Karpas-422 (cell line): ENCODE results near the gene NOTCH4. TPM values are rescaled to one million over a fixed set of nuclear protein-coding genes. Genes with fewer than 3 reads are reported as not detected.
"Not testable (repeated sequence)": the region's sequence is repeated elsewhere in the genome, so short reads cannot be mapped to it uniquely, and the experiment has no call there.

Experiments used
- DNase-seq: peaks from one replicate; pipeline ENCODE4 v3.0.0-alpha.2; 2015
- H2AFZ ChIP-seq: fragments of 200-600 bp; sonication (generic); 2 replicates; pipeline ENCODE4 v1.6.1; 2014; ENCODE audit warnings: antibody characterized with exemption, low read length, mixed read lengths
- H3K27ac ChIP-seq: fragments of 200-600 bp; sonication (generic); 2 replicates; pipeline ENCODE4 v1.5.1; 2014; ENCODE audit warnings: mild to moderate bottlenecking, low read length, moderate library complexity
- H3K27me3 ChIP-seq: fragments of 200-600 bp; sonication (generic); 2 replicates; pipeline ENCODE4 v1.6.1; 2014; ENCODE audit warnings: low read length, mixed read lengths
- H3K36me3 ChIP-seq: fragments of 200-600 bp; sonication (generic); 2 replicates; pipeline ENCODE4 v1.6.1; 2014; ENCODE audit warnings: low read length, mixed read lengths; ENCODE audit not compliant: insufficient read depth
- H3K4me1 ChIP-seq: fragments of 200-600 bp; sonication (generic); 2 replicates; pipeline ENCODE4 v1.6.1; 2014; ENCODE audit warnings: mild to moderate bottlenecking, low read length, mixed read lengths
- H3K4me2 ChIP-seq: fragments of 200-600 bp; sonication (generic); 2 replicates; pipeline ENCODE4 v1.6.1; 2014; ENCODE audit warnings: low read length, low read depth, mild to moderate bottlenecking; ENCODE audit not compliant: poor library complexity, severe bottlenecking
- H3K4me3 ChIP-seq: fragments of 200-600 bp; sonication (generic); 2 replicates; pipeline ENCODE4 v1.5.1; 2014; ENCODE audit warnings: mild to moderate bottlenecking, antibody characterized with exemption, low read length, mixed read lengths
- H3K79me2 ChIP-seq: fragments of 200-600 bp; sonication (generic); 2 replicates; pipeline ENCODE4 v1.6.1; 2014; ENCODE audit warnings: mild to moderate bottlenecking, low read length, mixed read lengths
- H3K9ac ChIP-seq: fragments of 200-600 bp; sonication (generic); 2 replicates; pipeline ENCODE4 v1.6.0; 2014; ENCODE audit warnings: low read length
- H3K9me2 ChIP-seq: fragments of 200-600 bp; sonication (generic), shearing (Covaris generic); replicated peaks from 2 replicates; pipeline ENCODE4 v1.6.0; 2014; ENCODE audit warnings: mild to moderate bottlenecking, low read length, moderate library complexity; ENCODE audit not compliant: insufficient read depth
- H3K9me3 ChIP-seq: fragments of 300-700, 200-600 bp; sonication (generic); 2 replicates; pipeline ENCODE4 v1.6.1; 2014; ENCODE audit warnings: low read length, mixed read lengths
- H4K20me1 ChIP-seq: fragments of 200-600 bp; sonication (generic); 2 replicates; pipeline ENCODE4 v1.6.1; 2014; ENCODE audit warnings: mild to moderate bottlenecking, antibody characterized with exemption, low read length, low read depth; ENCODE audit not compliant: insufficient read depth
- total RNA-seq: library from RNA; depleted of rRNA; stranded (reverse); fragments of >200 nt; shearing (Covaris generic); gene quantifications from 2 replicates; pipeline ENCODE4 v1.2.3, GENCODE V29; 2014; ENCODE audit warnings: low replicate concordance; rRNA removed

Gene NOTCH4
- total RNA-seq: 1.5 and 5.2 TPM in 2 replicates

- Histone ChIP-seq H3K79me2 (no peaks in the 10 kb centered on the region), H3K9me2 (no peaks in the 10 kb centered on the region), H3K27me3 (no peaks in the 10 kb centered on the region), H2AFZ (no peak within 1 kb of the TSS), H4K20me1 (no peaks in the 10 kb centered on the region), H3K4me3 (no peak within 1 kb of the TSS), H3K36me3 (no peaks in the 10 kb centered on the region), H3K9me3 (no peaks in the 10 kb centered on the region), H3K27ac (peak within 1 kb of the TSS; percentile 28; the same call in 1 of the 2 replicates), H3K9ac (no peak within 1 kb of the TSS), H3K4me1 (peaks cover 55% of the 10 kb centered on the region), H3K4me2 (no peak within 1 kb of the TSS)
- DNase-seq: peak; percentile 35
Observed at GRCh38 chr6:32223258-32224235, at the start of gene NOTCH4. NOTCH4 (minus strand) TSS chr6:32224067; CDS start chr6:32223928, 139 bp downstream.

DNA sequence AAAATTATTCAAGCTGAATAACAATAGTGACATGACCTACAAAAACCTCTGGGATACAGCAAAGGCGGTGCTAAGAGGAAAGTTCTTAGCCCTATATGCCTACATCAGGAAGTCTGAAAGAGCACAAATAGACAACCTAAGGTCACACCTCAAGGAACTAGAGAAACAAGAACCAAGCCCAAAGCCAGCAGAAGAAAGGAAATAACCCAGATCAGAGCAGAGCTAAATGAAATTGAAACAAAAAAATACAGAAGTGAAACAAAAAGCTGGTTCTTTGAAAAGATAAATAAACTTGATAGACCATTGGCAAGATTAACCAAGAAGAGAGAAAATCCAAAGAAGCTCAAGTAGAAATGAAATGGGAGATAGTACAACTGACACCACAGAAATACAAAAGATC, 47.6 kb upstream of the NOTCH4 start:
- Histone ChIP-seq H3K4me2 (peak overlapping the region; percentile 21), H3K27ac (no peak overlapping the region), H3K4me3 (no peak overlapping the region), H2AFZ (no peak overlapping the region), H3K27me3 (no peaks in the 10 kb centered on the region), H4K20me1 (no peaks in the 10 kb centered on the region), H3K9me2 (no peaks in the 10 kb centered on the region), H3K9me3 (no peaks in the 10 kb centered on the region), H3K4me1 (peaks cover 25% of the 10 kb centered on the region), H3K9ac (no peak overlapping the region), H3K36me3 (no peaks in the 10 kb centered on the region), H3K79me2 (no peaks in the 10 kb centered on the region)
- peak; percentile 69 for DNase-seq

DNA sequence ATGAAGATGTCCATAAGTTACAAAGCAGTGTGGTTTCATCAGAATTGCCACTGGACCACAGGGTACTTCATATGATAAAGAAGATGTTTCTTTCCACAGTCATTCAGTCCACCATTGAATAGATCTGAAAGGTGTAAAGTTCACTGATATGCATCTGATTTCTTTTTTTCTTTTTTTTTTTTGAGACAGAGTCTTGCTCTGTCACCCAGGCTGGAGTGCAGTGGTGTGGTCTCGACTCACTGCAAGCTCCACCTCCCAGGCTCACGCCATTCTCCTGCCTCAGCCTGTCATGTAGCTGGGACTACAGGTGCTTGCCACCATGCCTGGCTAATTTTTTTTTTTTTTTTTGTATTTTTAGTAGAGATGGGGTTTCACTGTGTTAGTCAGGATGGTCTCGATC, 44.6 kb upstream of the NOTCH4 start:
- DNase-seq, H2AFZ ChIP-seq, H3K79me2 ChIP-seq, H3K27ac ChIP-seq, H3K9ac ChIP-seq, H3K4me2 ChIP-seq, H3K27me3 ChIP-seq, H3K9me3 ChIP-seq, H3K36me3 ChIP-seq, H3K9me2 ChIP-seq, H3K4me3 ChIP-seq, H4K20me1 ChIP-seq: not testable (repeated sequence)
- H3K4me1 ChIP-seq: peaks cover 25% of the 10 kb centered on the region

DNA sequence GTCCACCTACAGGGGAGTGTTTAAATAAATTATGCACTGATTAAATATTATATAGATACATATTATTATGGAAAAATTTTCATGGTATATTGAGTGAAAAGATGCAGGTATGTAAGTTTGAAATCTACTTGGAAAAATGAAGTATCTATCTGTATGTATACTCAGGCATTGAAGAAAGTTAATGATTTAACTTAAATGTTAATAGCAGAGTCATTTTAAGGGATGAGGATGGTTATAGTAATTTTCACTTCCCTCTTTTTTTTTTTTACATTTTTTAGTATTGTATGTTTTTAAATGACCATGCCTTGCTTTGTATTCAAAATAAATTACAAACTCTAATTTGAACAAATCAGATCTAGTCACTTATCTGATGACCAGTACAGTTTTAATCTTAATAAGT, 43.2 kb upstream of the NOTCH4 start:
- H3K4me1 ChIP-seq: peaks cover 25% of the 10 kb centered on the region
- no peaks in the 10 kb centered on the region for H3K36me3 ChIP-seq
- DNase-seq: no peak
- no peaks in the 10 kb centered on the region for H3K9me3 ChIP-seq
- no peaks in the 10 kb centered on the region for H3K9me2 ChIP-seq
- H3K9ac ChIP-seq: no peak overlapping the region
- peak overlapping the region; percentile 6; the same call in 1 of the 2 replicates for H3K27ac ChIP-seq
- H4K20me1 ChIP-seq: no peaks in the 10 kb centered on the region
- H3K79me2 ChIP-seq: no peaks in the 10 kb centered on the region
- H3K27me3 ChIP-seq: no peaks in the 10 kb centered on the region
- no peak overlapping the region for H3K4me3 ChIP-seq
- no peak overlapping the region for H2AFZ ChIP-seq
- H3K4me2 ChIP-seq: peak overlapping the region; percentile 11

DNA sequence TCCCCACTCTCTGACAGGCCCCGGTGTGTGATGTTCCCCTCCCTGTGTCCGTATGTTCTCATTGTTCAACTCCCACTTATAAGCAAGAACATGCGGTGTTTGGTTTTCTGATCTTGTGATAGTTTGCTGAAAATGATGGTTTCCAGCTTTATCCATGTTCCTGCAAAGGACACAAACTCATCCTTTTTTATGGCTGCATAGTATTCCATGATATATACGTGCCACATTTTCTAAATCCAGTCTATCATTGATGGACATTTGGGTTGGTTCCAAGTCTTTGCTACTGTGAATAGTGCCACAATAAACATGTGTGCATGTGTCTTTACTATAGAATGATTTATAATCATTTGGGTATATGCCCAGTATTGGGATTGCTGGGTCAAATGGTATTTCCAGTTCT, 33.4 kb upstream of the NOTCH4 start:
- not testable (repeated sequence) for DNase-seq, H3K4me2 ChIP-seq, H3K4me3 ChIP-seq, H3K36me3 ChIP-seq, H3K9me3 ChIP-seq, H3K79me2 ChIP-seq, H3K27ac ChIP-seq, H3K27me3 ChIP-seq, H3K9me2 ChIP-seq, H4K20me1 ChIP-seq, H2AFZ ChIP-seq, H3K9ac ChIP-seq
- H3K4me1 ChIP-seq: peaks cover 24% of the 10 kb centered on the region

DNA sequence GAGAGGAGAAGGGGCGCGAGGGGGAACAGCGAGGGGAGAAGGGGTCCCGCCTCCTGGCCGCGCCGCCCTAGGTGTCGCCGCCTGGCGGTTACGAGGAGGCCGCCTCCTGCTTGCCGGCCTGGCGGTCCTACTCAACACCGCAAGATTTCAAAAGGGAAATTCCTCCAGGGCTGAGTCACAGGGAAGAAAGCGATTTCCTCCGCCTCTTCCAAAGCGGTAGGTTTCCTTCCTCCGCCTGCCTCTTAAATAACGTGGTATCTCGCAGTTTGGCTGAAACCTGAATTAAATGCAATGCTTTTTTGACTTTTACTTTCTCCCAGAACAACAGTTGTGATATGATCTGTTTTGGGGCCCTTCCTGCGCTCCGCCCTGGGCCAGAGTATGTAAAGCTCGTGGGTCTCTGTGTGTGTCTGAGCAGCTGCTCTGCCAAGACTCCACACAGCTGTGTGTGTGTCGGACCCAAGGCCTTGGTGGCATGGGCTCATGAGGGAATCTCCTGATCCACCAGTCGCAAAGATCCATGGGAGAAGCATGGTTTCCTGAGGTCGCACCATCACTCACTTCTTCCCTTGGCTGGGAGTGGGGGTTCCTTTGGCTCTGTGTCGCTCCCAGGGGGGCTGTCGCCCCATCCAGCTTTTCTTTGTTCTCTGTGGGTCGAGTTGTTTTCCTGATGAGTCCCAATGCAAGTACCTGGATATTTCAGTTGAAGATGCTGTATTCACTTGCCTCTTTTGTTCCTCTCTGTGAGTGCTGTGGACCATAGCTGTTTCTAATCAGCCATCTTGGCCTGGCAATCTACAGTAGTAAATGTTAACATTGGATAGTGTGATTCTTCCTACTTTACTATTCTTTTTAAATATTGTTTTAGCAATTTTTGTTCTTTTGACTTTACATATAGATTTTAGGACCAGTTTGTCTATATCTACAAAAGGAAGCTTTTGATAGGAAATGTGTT, 31.6 kb upstream of the NOTCH4 start:
- H3K4me1 ChIP-seq: peaks cover 24% of the 10 kb centered on the region
- peak overlapping the region; percentile 67 for H3K9ac ChIP-seq
- H2AFZ ChIP-seq: peak overlapping the region; percentile 77
- peak overlapping the region; percentile 78 for H3K4me2 ChIP-seq
- peak; percentile 81 for DNase-seq
- peaks cover 2% of the 10 kb centered on the region; the same call in 1 of the 2 replicates for H3K79me2 ChIP-seq
- peak overlapping the region; percentile 69 for H3K4me3 ChIP-seq
- H3K27ac ChIP-seq: peak overlapping the region; percentile 8; the same call in 1 of the 2 replicates
- no peaks in the 10 kb centered on the region for H3K36me3 ChIP-seq
- H3K9me3 ChIP-seq: no peaks in the 10 kb centered on the region
- H3K9me2 ChIP-seq: no peaks in the 10 kb centered on the region
- no peaks in the 10 kb centered on the region for H4K20me1 ChIP-seq
- H3K27me3 ChIP-seq: no peaks in the 10 kb centered on the region

- peak overlapping the region; percentile 41; the same call in 1 of the 2 replicates for H2AFZ ChIP-seq
- DNase-seq: no peak
- H3K27me3 ChIP-seq: no peaks in the 10 kb centered on the region
Observed at GRCh38 chr6:32254761-32255198, 30.9 kb upstream of the NOTCH4 start.

More at GRCh38 chr6:32254761-32255198, 30.9 kb upstream of the NOTCH4 start:
- peaks cover 24% of the 10 kb centered on the region for H3K4me1 ChIP-seq
- peak overlapping the region; percentile 67 for H3K9ac ChIP-seq
- peaks cover 2% of the 10 kb centered on the region; the same call in 1 of the 2 replicates for H3K79me2 ChIP-seq
- no peaks in the 10 kb centered on the region for H3K9me3 ChIP-seq
- H3K9me2 ChIP-seq: no peaks in the 10 kb centered on the region
- peak overlapping the region; percentile 69; the same call in 1 of the 2 replicates for H3K4me3 ChIP-seq
- H4K20me1 ChIP-seq: no peaks in the 10 kb centered on the region
- no peaks in the 10 kb centered on the region for H3K36me3 ChIP-seq
- peak overlapping the region; percentile 78 for H3K4me2 ChIP-seq
- H3K27ac ChIP-seq: no peak overlapping the region
